ENCODE measurements around the gene SELENOV. TPM values are rescaled to one million over a fixed set of nuclear protein-coding genes. Genes with fewer than 3 reads are reported as not detected.

SELENOV gene
- total RNA-seq, 4 donors from 2014 or later = not detected

- H3K27ac ChIP-seq = no peak overlapping the region
- H3K4me1 ChIP-seq = no peaks in the 10 kb centered on the region
- TF ChIP-seq CTCF (IDR thresholded peaks at IDR 0.05) (no peak), POLR2A (IDR thresholded peaks at IDR 0.05) (no peak)
Measured at GRCh38 chr19:39470724-39471339, 44.1 kb upstream of the SELENOV start.

GRCh38 chr19:39471756-39472536 is 43.0 kb upstream of the SELENOV start:
- Histone ChIP-seq H3K4me3 (no peak overlapping the region), H3K4me1 (no peaks in the 10 kb centered on the region), H3K27me3 (no peaks in the 10 kb centered on the region), H3K9me3 (no peaks in the 10 kb centered on the region), H3K36me3 (peaks cover 0 to 97% (median 0%) of the 10 kb centered on the region in 3 donors), H3K27ac (no peak overlapping the region)
- TF ChIP-seq CTCF (IDR thresholded peaks at IDR 0.05) (no peak), POLR2A (IDR thresholded peaks at IDR 0.05) (no peak)
- no peak for DNase-seq

More at GRCh38 chr19:39470724-39471339, 44.1 kb upstream of the SELENOV start:
- H3K36me3 ChIP-seq = peaks cover 0 to 100% (median 0%) of the 10 kb centered on the region in 3 donors
- no peaks in the 10 kb centered on the region for H3K9me3 ChIP-seq
- H3K4me3 ChIP-seq = no peak overlapping the region
- no peaks in the 10 kb centered on the region for H3K27me3 ChIP-seq
- no peak for DNase-seq

GRCh38 chr19:39472746-39473442 is 42.0 kb upstream of the SELENOV start:
- no peaks in the 10 kb centered on the region for H3K27me3 ChIP-seq
- no peak overlapping the region for H3K4me3 ChIP-seq
- H3K36me3 ChIP-seq = peaks cover 0 to 87% (median 0%) of the 10 kb centered on the region in 3 donors
- no peaks in the 10 kb centered on the region for H3K4me1 ChIP-seq
- TF ChIP-seq POLR2A (IDR thresholded peaks at IDR 0.05) (no peak), CTCF (IDR thresholded peaks at IDR 0.05) (no peak)
- no peak overlapping the region for H3K27ac ChIP-seq
- no peak for DNase-seq
- no peaks in the 10 kb centered on the region for H3K9me3 ChIP-seq

- DNase-seq = no peak
- no peak overlapping the region for H3K27ac ChIP-seq
- no peaks in the 10 kb centered on the region for H3K27me3 ChIP-seq
- TF ChIP-seq CTCF (IDR thresholded peaks at IDR 0.05) (no peak), POLR2A (IDR thresholded peaks at IDR 0.05) (no peak)
- H3K9me3 ChIP-seq = no peaks in the 10 kb centered on the region
- no peaks in the 10 kb centered on the region for H3K4me1 ChIP-seq
- peaks cover 0 to 81% (median 0%) of the 10 kb centered on the region in 3 donors for H3K36me3 ChIP-seq
- H3K4me3 ChIP-seq = no peak overlapping the region
Measured at GRCh38 chr19:39473443-39473960, 41.4 kb upstream of the SELENOV start.

- peaks cover 0 to 74% (median 0%) of the 10 kb centered on the region in 3 donors for H3K36me3 ChIP-seq
- TF ChIP-seq POLR2A (IDR thresholded peaks at IDR 0.05) = no peak
- peak; percentile 29 to 85 (median 60) for TF ChIP-seq CTCF (IDR thresholded peaks at IDR 0.05)
- H3K9me3 ChIP-seq = no peaks in the 10 kb centered on the region
- H3K27me3 ChIP-seq = no peaks in the 10 kb centered on the region
- no peak overlapping the region for H3K4me3 ChIP-seq
- H3K27ac ChIP-seq = no peak overlapping the region
- H3K4me1 ChIP-seq = no peaks in the 10 kb centered on the region
- peak; percentile 65 to 77 (median 67) for DNase-seq
Measured at GRCh38 chr19:39474139-39474620, 40.8 kb upstream of the SELENOV start.

Measured in Peyer's patch (tissue), 4 donors.